HG03175 (cell line): ENCODE results near the gene JRKL.
"Not testable (repeated sequence)": the region's sequence is repeated elsewhere in the genome, so short reads cannot be mapped to it uniquely, and the experiment has no call there.

ENCODE experiments used
- ATAC-seq: cut with Tn5 transposase; IDR thresholded peaks from one replicate; pipeline ENCODE4 v1.9.1; 2021; ENCODE audit warnings: mild to moderate bottlenecking, moderate library complexity; ENCODE audit not compliant: unreplicated experiment

The JRKL gene

GRCh38 chr11:96393753-96394348 lies 4.0 kb downstream of the JRKL start:
- ATAC-seq: no peak

GRCh38 chr11:96394773-96395172 lies 5.0 kb downstream of the JRKL start:
- ATAC-seq: no peak

GRCh38 chr11:96396637-96397036 lies 6.8 kb downstream of the JRKL start:
- no peak for ATAC-seq

DNA sequence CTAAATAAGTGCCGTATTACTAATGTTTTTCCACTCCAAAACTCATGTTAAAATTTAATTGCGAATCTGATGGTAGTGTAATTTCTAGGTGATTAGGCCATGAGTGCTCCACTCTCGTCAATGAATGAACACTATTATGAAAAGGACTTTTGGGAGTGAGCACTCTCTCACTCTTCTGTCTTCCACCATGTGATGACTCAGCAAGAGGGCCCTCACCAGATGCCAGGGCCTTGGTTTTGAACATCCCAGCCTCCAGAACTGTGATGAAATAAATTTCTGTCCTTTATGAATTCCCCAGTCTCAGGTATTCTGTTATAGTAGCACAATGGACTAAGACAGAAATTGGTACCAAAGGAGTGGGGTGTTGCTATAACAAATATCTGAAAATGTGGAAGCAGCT lies 8.1 kb downstream of the JRKL start:
- ATAC-seq: no peak

GRCh38 chr11:96400697-96401096 lies 10.9 kb downstream of the JRKL start:
- no peak for ATAC-seq

- not testable (repeated sequence) for ATAC-seq
These were observed 21.6 kb downstream of the JRKL start for GRCh38 chr11:96411412-96411811.

DNA sequence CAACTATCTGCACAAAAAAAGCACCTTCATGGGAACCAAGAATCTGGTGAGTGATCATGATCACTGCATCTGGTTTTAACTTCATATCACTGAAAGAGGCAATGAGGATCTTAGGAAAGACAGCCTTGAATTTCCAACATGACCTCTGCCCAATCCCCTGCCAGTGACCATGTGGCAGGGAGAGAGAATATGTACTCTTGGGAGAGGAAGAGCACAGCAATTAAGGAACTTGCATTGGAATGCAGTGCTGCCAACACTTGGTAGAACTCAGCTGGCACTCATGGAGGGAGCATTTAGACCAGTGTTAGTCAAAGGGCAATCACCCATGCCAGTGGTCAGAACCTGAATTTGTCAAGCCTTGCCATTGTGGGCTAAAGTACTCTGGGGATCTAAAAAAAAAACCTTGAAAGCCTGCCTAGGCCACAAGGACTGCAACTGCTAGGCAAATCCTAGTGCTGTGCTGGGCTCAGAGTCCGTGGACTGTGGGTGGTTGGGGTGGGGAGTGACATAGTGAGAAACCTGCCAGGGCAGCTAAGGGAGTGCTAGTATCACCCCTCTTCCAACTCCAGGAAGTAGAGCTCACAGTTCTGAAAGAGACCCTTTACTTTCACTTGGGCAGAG lies 23.1 kb downstream of the JRKL start:
- no peak for ATAC-seq

DNA sequence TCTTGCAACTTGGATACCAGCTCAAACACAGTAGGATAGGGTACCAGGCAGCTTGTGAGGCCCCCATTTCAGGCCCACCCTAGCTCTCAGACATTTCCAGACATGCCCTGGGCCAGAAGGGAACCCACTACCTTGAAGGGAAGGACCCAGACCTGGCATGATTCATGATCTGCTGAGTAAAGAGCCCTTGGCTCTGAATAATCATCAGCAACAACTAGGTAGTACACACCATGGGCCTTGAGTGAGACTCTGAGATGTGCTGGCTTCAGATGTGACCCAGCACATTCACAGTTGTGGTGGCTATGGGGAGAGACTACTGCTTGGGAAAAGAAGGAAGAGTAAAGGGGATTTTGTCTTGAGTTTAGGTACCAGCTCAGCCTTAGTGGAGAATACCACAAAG lies 23.6 kb downstream of the JRKL start:
- ATAC-seq: no peak

GRCh38 chr11:96424693-96425092 lies 34.9 kb downstream of the JRKL start:
- ATAC-seq: no peak

- no peak for ATAC-seq
These were observed 40.9 kb downstream of the JRKL start for GRCh38 chr11:96430668-96431067.

- ATAC-seq: not testable (repeated sequence)
These were observed 42.8 kb downstream of the JRKL start for GRCh38 chr11:96432654-96433053.
